NCI-H345 (cell line): ENCODE measurements around the gene LGALS3.

Experiments
- DNase-seq: peaks from one replicate; lab custom pipeline; 2025; lab: John Stamatoyannopoulos, UW

The LGALS3 gene

GRCh38 chr14:55115460-55115859 lies 13.6 kb upstream of the LGALS3 start:
- no peak for DNase-seq

- DNase-seq = no peak
These were observed 13.2 kb upstream of the LGALS3 start for GRCh38 chr14:55115861-55116245.

- DNase-seq = no peak
These were observed 12.6 kb upstream of the LGALS3 start for GRCh38 chr14:55116246-55117030.

- DNase-seq = no peak
These were observed 11.1 kb upstream of the LGALS3 start for GRCh38 chr14:55117803-55118441.

- no peak for DNase-seq
These were observed 10.3 kb upstream of the LGALS3 start for GRCh38 chr14:55118761-55119160.

- DNase-seq = no peak
These were observed 8.2 kb upstream of the LGALS3 start for GRCh38 chr14:55120571-55121495.

- DNase-seq = no peak
These were observed 7.2 kb upstream of the LGALS3 start for GRCh38 chr14:55121628-55122439.

GRCh38 chr14:55122440-55122986 lies 6.5 kb upstream of the LGALS3 start:
- DNase-seq = peak; percentile 20

- no peak for DNase-seq
These were observed 6.0 kb upstream of the LGALS3 start for GRCh38 chr14:55123101-55123500.

- no peak for DNase-seq
These were observed 5.0 kb upstream of the LGALS3 start for GRCh38 chr14:55123852-55124639.

- no peak for DNase-seq
These were observed 4.2 kb upstream of the LGALS3 start for GRCh38 chr14:55124774-55125386.

- DNase-seq = no peak
These were observed 3.6 kb upstream of the LGALS3 start for GRCh38 chr14:55125403-55125802.

GRCh38 chr14:55126034-55126433 lies 3.0 kb upstream of the LGALS3 start:
- DNase-seq = no peak

- DNase-seq = no peak
These were observed 2.1 kb upstream of the LGALS3 start for GRCh38 chr14:55126932-55127459.

- no peak for DNase-seq
These were observed 1.5 kb upstream of the LGALS3 start for GRCh38 chr14:55127460-55127951.

- no peak for DNase-seq
These were observed 516 bp upstream of the LGALS3 start for GRCh38 chr14:55128386-55129085.

GRCh38 chr14:55129428-55130195 lies 560 bp downstream of the LGALS3 start:
- no peak for DNase-seq

- DNase-seq = no peak
These were observed 1.1 kb downstream of the LGALS3 start for GRCh38 chr14:55130196-55130550.
